ENCODE data around the gene DENND2A.
"Not testable (repeated sequence)": the region's sequence is repeated elsewhere in the genome, so short reads cannot be mapped to it uniquely, and the experiment has no call there.

The DENND2A gene

DNA sequence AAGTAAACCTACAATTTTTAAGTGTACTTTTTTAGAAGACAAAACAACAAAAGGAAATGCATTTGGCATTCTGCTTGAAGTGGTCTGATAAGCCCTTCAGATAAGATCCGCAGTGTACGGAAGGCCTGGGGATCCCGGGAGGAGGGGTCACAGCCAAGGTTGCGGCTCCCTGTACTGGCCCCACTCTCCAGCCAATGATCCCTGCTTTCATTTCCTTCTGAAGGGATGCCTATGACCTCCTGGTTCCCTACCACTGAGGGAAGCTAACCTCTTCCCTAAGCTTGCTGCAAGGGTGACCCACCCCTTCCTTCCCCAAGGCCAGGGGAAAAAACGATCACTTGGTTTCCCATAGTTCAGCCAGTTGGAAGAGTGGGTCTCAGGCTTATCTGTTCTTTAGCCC is 5.3 kb downstream of the DENND2A start:
- Mint-ChIP-seq H3K27me3 (ENCODE audit: low read depth, poor library complexity) (peaks cover 3% of the 10 kb centered on the region), H3K9me3 (no peaks in the 10 kb centered on the region), H3K36me3 (ENCODE audit: low read depth) (peaks cover 34% of the 10 kb centered on the region), H3K27ac (no peak overlapping the region), H3K4me3 (no peak overlapping the region), H3K4me1 (peaks cover 51% of the 10 kb centered on the region)
- DNase-seq = no peak
- TF ChIP-seq, protein P1, sequence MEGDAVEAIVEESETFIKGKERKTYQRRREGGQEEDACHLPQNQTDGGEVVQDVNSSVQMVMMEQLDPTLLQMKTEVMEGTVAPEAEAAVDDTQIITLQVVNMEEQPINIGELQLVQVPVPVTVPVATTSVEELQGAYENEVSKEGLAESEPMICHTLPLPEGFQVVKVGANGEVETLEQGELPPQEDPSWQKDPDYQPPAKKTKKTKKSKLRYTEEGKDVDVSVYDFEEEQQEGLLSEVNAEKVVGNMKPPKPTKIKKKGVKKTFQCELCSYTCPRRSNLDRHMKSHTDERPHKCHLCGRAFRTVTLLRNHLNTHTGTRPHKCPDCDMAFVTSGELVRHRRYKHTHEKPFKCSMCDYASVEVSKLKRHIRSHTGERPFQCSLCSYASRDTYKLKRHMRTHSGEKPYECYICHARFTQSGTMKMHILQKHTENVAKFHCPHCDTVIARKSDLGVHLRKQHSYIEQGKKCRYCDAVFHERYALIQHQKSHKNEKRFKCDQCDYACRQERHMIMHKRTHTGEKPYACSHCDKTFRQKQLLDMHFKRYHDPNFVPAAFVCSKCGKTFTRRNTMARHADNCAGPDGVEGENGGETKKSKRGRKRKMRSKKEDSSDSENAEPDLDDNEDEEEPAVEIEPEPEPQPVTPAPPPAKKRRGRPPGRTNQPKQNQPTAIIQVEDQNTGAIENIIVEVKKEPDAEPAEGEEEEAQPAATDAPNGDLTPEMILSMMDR (IDR thresholded peaks at IDR 0.05) = no peak

DNA sequence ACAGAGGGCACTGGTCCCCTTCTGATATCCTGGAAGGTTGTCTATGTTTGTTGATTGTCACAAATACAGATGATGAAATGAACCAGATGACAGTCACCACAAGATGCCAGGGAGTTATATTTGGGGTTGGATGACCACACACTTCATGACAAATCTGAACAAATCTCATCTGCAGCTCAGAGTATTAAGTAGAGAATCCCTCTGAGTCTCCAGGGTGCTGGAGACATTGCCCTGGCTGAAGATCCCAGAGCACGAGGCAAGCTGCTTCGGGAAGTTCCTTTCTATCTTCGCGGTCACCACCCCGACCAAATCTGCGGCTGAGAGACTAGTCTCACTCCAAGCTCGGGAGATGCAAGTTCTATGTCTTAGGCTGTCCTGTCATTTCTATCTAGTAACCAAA is 9.0 kb downstream of the DENND2A start:
- H3K4me1 Mint-ChIP-seq = peaks cover 23% of the 10 kb centered on the region
- no peak for DNase-seq
- peaks cover 44% of the 10 kb centered on the region for H3K36me3 Mint-ChIP-seq (ENCODE audit: low read depth)
- H3K27me3 Mint-ChIP-seq (ENCODE audit: low read depth, poor library complexity) = peaks cover 3% of the 10 kb centered on the region
- TF ChIP-seq, protein P1 (IDR thresholded peaks at IDR 0.05) = no peak
- no peak overlapping the region for H3K4me3 Mint-ChIP-seq
- no peak overlapping the region for H3K27ac Mint-ChIP-seq
- H3K9me3 Mint-ChIP-seq = no peaks in the 10 kb centered on the region

DNA sequence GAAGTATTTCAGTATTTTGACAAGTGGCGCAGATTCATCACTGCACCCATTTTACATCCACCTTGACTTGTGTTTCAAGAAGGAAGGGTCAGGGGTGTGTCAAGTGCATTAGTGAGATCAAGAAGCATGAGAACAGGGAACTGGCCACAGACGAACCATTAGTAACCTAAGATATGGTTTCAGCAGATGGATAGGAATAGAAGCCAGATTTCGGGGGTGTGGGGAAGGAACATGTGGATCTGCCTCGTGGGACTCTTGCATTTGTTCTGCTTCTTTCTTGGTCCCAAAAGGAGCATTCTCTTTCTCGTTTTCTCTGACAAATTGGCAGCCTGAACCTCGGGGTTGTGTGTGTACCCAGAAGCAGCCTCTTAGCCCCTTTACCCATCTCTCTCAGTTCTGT is 9.6 kb downstream of the DENND2A start:
- no peaks in the 10 kb centered on the region for H3K9me3 Mint-ChIP-seq
- DNase-seq = no peak
- H3K36me3 Mint-ChIP-seq (ENCODE audit: low read depth) = peaks cover 46% of the 10 kb centered on the region

DNA sequence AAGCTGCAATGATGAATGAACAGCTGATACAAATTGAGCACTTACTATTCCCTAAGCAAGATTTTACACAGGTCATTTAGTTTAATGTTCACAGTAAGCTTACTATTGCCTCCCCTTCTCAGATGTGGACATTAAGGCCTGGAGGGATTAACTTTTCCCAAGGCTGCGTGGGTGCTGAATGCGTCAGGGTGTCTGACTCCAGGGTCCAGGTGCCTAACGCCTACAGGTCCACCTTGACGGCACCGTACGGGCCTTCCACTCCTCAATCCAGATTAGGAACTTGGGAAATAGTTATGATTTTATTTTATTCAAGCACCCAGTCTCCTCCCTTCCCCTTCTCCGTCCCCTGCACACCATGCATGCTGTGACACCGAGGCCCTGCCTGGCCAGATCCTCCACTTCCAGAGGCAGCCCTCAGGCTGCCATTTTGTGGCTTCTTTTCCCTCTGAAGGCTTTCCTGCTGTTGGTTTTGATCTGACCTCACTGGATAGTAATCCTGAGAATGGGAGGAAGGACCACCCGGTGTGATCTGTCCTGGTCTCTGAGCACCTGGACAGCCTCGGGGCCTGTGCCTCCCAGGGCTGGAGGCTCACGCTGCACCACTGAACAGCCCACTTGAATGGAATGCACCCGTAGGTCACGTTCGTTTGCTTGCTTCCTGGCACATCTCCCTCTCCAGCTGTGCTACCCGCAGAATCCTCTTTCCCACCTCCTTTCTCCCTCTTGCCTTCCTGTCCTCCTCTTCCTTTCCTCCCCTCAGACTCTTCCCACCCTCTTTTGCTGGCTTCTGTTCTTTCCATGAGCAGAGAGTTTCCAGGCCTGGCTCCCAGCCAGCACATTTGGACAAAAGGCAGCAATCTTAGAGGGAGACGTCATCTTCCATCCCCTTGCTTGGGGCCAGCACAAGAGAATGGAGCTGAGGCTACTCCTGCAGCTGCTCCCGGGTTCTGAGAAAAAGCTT is 14.4 kb downstream of the DENND2A start:
- Mint-ChIP-seq H3K4me3 (no peak overlapping the region), H3K9me3 (no peaks in the 10 kb centered on the region), H3K4me1 (peaks cover 27% of the 10 kb centered on the region), H3K36me3 (ENCODE audit: low read depth) (peaks cover 43% of the 10 kb centered on the region), H3K27ac (peak overlapping the region; percentile 74), H3K27me3 (ENCODE audit: low read depth, poor library complexity) (no peaks in the 10 kb centered on the region)
- DNase-seq = no peak
- TF ChIP-seq, protein P1 (IDR thresholded peaks at IDR 0.05) = no peak

More for the DNA sequence above, 9.6 kb downstream of the DENND2A start:
- Mint-ChIP-seq H3K27me3 (ENCODE audit: low read depth, poor library complexity) (peaks cover 3% of the 10 kb centered on the region), H3K4me3 (no peak overlapping the region), H3K27ac (no peak overlapping the region), H3K4me1 (peaks cover 25% of the 10 kb centered on the region)
- TF ChIP-seq, protein P1 (IDR thresholded peaks at IDR 0.05) = no peak

DNA sequence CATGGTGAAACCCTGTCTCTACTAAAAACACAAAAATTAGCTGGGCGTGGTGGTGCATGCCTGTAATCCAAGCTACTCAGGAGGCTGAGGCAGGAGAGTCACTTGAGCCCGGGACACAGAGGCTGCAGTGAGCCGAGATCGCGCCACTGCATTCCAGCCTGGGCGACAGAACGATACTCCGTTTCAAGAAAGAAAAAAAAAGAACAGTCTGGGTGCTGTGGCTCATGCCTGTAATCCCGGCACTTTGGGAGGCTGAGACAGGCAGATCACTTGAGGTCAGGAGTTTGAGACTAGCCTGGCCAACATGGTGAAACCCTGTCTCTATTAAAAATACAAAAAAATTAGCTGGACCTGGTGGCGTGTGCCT is 15.4 kb downstream of the DENND2A start:
- not testable (repeated sequence) for DNase-seq; H3K9me3 Mint-ChIP-seq; H3K27me3 Mint-ChIP-seq (ENCODE audit: low read depth, poor library complexity); H3K4me3 Mint-ChIP-seq
- peaks cover 38% of the 10 kb centered on the region for H3K36me3 Mint-ChIP-seq (ENCODE audit: low read depth)
- H3K27ac Mint-ChIP-seq = peak overlapping the region; percentile 95
- H3K4me1 Mint-ChIP-seq = peaks cover 27% of the 10 kb centered on the region

DNA sequence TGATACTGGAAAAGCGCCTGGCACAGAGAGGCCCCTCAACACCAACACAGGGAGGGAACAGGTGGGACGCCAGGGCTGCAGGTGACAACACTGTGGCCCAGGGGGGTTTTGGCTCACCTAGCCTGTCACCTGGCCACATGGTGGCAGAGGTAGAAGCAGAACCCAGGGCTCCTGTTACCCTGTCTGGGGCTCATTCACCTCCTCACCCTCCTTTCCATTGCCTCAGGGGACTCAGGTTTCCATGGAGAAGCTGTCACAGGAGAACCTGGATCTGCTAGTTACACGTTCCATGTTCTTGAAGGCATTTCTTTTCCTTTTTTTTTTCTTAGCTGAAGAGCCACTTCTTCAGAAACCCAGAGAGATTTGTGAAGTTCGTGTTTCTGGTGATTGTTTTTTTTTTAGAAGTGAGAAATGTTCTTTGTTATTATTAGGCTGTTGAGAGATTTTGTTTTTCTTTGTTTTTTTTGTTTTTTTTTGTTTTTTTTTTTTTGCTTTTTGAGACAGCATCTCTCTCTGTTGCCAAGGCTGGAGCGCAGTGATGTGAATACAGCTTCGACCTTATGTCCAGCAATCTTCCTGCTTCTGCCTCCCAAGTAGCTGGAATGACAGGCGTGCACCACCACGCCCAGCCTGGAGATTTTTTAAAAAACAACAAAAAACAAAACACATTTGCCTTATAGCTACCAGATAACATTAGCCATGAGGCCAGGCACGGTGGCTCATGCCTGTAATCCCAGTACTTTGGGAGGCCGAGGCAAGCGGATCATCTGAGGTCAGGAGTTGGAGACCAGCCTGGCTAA is 16.0 kb downstream of the DENND2A start:
- Mint-ChIP-seq H3K4me3 (peak overlapping the region; percentile 26), H3K27me3 (ENCODE audit: low read depth, poor library complexity) (no peaks in the 10 kb centered on the region), H3K4me1 (peaks cover 27% of the 10 kb centered on the region), H3K36me3 (ENCODE audit: low read depth) (peaks cover 37% of the 10 kb centered on the region), H3K27ac (peak overlapping the region; percentile 95), H3K9me3 (no peaks in the 10 kb centered on the region)
- TF ChIP-seq, protein P1 (IDR thresholded peaks at IDR 0.05) = no peak
- DNase-seq = no peak
